GM21526 (cell line): ENCODE results near the gene DYSF.
"Not testable (repeated sequence)": the region's sequence is repeated elsewhere in the genome, so short reads cannot be mapped to it uniquely, and the experiment has no call there.

Experiments used
- ATAC-seq: cut with Tn5 transposase; IDR thresholded peaks from one replicate; pipeline ENCODE4 v1.9.1; 2021; ENCODE audit warnings: moderate library complexity; ENCODE audit not compliant: unreplicated experiment, low FRiP score

DYSF gene

DNA sequence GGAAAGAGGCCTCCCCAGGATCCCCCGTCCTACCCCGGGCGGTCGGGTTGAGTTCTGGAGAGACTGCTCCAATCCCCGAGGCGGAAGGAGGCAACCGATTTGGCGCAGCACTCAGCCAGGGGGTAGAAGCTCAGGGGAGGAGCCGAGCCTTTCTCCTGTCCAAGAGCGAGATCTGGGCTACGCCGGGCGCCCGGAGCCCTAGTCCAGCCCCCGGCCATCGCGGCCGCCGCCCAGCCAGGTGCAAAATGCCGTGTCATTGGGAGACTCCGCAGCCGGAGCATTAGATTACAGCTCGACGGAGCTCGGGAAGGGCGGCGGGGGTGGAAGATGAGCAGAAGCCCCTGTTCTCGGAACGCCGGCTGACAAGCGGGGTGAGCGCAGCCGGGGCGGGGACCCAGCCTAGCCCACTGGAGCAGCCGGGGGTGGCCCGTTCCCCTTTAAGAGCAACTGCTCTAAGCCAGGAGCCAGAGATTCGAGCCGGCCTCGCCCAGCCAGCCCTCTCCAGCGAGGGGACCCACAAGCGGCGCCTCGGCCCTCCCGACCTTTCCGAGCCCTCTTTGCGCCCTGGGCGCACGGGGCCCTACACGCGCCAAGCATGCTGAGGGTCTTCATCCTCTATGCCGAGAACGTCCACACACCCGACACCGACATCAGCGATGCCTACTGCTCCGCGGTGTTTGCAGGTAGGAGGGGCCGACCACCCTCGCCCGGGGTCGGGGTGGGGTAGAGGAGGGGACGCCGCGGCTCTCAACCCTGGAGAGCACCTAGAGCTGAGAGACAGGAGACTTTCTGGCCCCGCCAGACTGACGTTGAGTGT is at the start of gene DYSF:
Gene DYSF, plus strand, starts transcription at position 158 of the 817 bp plus-strand sequence.
- no peak for ATAC-seq

- no peak for ATAC-seq
These were observed 43.8 kb upstream of the DYSF start for GRCh38 chr2:71409611-71410010.

DNA sequence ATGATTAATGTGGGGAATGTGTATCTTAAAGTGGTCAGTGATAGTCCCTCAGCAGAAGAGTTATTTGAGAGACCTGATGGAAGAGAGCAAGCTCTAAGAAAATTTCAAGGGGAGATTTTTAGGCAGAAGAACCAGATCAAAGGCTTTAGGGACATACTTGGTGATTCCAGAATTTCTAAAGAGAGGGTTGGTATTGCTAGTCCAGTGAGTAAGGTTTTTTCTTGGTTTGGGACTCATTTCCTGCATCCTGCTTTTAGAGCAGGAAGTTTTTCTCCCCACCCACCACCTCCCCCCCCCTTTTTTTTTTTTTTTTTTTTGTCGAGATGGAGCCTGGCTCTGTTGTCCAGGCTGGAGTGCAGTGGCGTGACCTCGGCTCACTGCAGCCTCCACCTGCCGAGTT is 42.7 kb upstream of the DYSF start:
- no peak for ATAC-seq

GRCh38 chr2:71416866-71417265 is 36.5 kb upstream of the DYSF start:
- ATAC-seq = not testable (repeated sequence)

- no peak for ATAC-seq
These were observed 35.8 kb upstream of the DYSF start for GRCh38 chr2:71417300-71418202.

GRCh38 chr2:71419145-71419544 is 34.2 kb upstream of the DYSF start:
- ATAC-seq = no peak

DNA sequence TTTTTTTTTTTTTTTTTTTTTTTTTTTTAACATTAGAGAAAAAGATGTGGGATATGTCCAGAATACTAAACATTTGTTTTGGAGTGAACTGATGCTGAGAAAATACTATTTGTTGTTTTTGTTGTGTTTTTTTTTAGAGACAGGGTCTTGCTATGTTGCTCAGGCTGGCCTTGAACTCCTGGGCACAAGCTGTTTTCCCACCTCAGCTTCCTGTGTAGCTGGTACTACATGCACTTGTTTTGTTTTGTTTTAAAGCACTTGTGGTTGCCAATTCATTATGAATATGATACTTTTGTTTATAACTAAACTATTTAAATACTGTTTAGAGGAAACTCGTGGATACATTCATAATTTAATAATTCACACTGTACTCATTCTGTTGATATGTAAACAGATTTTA is 33.4 kb upstream of the DYSF start:
- ATAC-seq = no peak

DNA sequence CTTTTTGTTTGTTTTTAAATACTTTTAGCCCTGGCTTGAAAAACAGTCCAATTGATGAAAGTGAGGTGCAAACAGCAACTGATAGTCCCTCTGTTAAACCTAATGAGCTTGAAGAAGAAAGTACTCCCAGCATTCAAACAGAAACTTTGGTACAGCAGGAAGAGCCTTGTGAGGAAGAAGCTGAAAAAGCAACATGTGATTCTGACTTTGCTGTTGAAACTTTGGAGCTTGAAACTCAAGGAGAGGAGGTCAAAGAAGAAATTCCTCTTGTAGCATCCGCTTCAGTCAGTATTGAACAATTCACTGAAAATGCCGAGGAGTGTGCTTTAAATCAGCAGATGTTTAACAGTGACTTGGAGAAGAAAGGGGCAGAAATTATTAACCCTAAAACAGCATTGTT is 30.6 kb upstream of the DYSF start:
- ATAC-seq = no peak

DNA sequence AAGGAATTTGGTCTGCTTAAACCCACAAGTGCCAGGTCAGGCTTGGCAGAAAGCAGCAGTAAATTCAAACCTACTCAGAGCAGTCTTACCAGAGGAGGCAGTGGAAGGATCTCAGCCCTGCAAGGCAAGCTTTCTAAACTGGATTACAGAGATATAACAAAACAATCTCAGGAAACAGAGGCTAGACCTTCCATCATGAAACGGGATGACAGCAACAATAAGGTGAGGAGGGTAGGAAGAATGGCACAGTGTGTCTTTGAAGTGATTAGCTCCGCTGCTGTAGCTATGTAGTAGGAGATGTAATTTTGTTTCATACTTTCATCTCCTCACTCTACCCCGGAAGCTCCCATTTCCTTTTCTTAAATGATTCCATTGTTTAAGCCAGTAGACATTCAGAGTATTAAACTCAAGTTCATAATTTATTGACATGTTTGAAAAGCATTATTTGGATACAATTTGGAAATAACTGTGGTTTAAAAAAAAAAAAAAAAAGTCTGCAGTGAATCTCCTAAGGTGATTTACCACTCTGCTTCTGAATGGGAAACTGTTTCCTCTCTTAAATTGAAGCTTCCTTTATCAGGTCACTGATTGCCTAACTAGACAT is 29.4 kb upstream of the DYSF start:
- no peak for ATAC-seq

GRCh38 chr2:71426721-71427120 is 26.6 kb upstream of the DYSF start:
- ATAC-seq = no peak

DNA sequence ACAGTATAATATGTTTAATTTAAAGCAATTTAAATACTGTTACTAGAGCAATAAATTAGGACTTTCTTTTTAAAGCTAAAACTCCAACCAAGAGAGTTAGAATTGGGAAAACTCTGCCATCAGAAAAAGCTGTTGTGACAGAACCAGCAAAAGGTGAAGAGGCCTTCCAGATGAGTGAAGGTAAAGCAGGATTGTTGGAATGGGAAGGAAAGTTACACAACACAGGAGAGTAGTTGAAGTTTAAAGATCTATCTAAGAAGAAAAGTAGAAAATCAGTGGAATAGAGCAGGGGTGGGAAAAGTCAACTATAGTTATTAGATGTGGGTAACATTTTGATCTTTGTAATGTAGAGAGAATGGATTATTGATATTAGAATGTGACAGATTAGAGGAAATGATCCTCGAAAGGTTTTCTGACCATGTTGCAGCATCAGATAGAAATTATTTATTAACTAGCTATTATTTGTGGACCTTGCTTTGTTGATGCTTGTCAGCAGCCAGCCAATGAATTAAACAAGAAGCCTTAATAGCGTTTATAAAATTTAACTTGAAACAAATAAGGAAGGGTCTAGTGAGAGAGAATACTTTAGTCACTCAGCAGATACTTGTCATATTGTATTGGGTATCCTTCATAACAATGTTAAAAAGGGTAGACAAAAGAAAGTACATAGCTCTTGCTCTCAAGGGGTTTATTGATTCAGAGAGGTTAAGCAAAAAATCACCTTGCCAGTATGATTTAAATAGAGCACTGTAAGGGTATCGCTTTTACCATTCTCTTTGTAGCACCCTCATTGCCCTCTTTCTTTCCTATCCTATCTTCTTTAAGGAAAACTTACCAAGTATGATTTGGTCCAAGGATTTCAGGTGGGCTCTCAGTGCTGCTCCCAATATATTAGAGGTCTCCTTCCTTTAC is 24.6 kb upstream of the DYSF start:
- ATAC-seq = no peak

- ATAC-seq = not testable (repeated sequence)
These were observed 8.2 kb upstream of the DYSF start for GRCh38 chr2:71445142-71445541.

GRCh38 chr2:71446505-71446904 is 6.9 kb upstream of the DYSF start:
- no peak for ATAC-seq

DNA sequence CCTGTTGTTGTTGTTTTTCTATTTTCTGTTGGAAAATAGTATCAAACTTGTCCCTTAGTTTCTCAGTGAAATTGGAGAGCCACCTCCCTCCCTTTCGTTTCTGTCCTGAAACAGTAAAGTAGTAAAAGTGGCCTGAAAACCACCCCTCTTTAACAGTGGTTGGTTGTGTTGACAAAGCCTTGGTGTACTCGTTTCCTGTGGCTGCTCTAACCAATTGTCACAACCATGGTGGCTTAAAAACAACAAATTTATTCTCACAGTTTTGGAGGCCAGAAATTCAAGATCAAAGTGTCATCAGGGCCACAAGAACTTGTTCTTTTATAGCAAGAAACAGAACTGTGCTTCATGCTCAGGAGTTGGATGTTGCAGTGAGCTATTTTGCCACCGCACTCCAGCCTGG is 4.0 kb upstream of the DYSF start:
- no peak for ATAC-seq

- no peak for ATAC-seq
These were observed 1.7 kb upstream of the DYSF start for GRCh38 chr2:71451705-71452104.

GRCh38 chr2:71452565-71452964 is 796 bp upstream of the DYSF start:
- no peak for ATAC-seq

GRCh38 chr2:71454221-71455010 is 1.1 kb downstream of the DYSF start:
- no peak for ATAC-seq

DNA sequence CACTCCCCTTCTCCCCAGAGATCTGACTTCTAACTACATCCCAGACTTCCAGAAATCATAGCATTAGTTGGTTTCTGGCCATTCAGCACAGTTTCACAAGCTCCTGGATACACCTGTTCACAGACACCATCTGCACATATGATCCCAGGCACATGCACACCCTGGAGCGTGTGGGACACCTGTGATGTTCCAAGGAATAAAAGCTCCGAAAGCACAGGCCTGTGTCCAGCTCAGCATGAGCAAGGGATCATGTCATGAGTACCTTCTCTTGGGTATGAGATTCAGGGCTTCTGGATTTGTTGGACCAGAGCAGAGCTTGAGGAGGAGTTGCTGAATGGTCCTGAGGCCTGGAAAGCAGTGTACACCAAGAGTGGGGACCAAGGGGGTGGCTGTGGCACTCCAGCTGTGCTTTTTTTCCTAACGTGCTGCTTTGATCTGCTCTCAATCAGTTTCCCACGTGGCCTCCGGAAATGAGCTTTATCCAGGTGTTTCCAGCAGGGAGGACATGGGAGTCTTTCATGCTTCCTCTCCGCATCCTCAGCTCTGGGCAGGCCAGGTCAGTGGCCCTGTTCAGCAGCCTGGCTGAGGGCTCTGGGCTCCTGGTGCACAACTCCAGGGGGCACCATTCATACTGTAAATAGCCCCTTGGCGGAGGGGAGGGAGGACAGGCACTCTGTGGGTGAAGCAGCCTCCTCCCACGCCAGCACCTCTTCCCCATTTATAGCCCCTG is 1.8 kb downstream of the DYSF start:
- ATAC-seq = no peak
